GM21360 (cell line): Measurements from ENCODE around the gene NEUROD4.

Experiments used
- ATAC-seq: cut with Tn5 transposase; IDR thresholded peaks from one replicate; pipeline ENCODE4 v1.9.1; 2021; ENCODE audit warnings: mild to moderate bottlenecking, moderate library complexity; ENCODE audit not compliant: unreplicated experiment

NEUROD4 gene

GRCh38 chr12:55058082-55058481 lies 38.3 kb downstream of the NEUROD4 start:
- ATAC-seq: no peak

- no peak for ATAC-seq
These were observed 39.0 kb downstream of the NEUROD4 start for GRCh38 chr12:55058776-55059175.

- peak; percentile 100 for ATAC-seq
These were observed 40.7 kb downstream of the NEUROD4 start for GRCh38 chr12:55060470-55060869.

- ATAC-seq: no peak
These were observed 41.2 kb downstream of the NEUROD4 start for GRCh38 chr12:55061024-55061423.

GRCh38 chr12:55063291-55063690 lies 43.5 kb downstream of the NEUROD4 start:
- no peak for ATAC-seq

- ATAC-seq: no peak
These were observed 45.8 kb downstream of the NEUROD4 start for GRCh38 chr12:55065535-55065934.

GRCh38 chr12:55067701-55068100 lies 47.9 kb downstream of the NEUROD4 start:
- ATAC-seq: no peak

- peak; percentile 73 for ATAC-seq
These were observed 48.7 kb downstream of the NEUROD4 start for GRCh38 chr12:55068416-55069010.

- peak; percentile 64 for ATAC-seq
These were observed 52.3 kb downstream of the NEUROD4 start for GRCh38 chr12:55072083-55072482.

GRCh38 chr12:55073043-55074022 lies 53.6 kb downstream of the NEUROD4 start:
- no peak for ATAC-seq

- no peak for ATAC-seq
These were observed 55.0 kb downstream of the NEUROD4 start for GRCh38 chr12:55074806-55075205.
